Stimulated activated CD8-positive, alpha-beta memory T cell treated with anti-CD3 and anti-CD28 coated beads, Interleukin-7, amount 100 ng/mL, for 48 hours (primary cell): ENCODE data around the gene ARL11.

Experiments
- DNase-seq, 2 donors: peaks; one replicate each; pipeline ENCODE4 v3.0.0-alpha.2; 2020; ENCODE audit warnings: low read depth in 1 of 2; ENCODE audit errors: extremely low read depth in 1 of 2

The ARL11 gene

DNA sequence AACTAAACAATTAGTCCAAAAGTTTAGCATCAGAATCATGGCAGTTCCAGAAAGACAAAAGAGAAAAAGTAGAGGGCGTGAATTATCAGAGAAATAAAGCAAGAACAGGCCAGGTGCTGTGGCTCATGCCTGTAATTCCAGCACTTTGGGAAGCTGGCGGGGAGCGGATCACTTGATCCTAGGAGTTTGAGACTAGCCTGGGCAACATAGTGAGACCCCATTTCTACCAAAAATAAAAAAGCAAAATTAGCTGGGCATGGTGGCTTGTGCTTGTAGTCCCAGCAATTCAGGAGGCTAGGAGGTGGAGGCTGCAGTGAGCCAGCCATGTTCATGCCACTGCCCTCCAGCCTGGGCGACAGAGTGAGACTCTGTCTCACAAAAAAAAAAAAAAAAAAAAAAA is 18.4 kb downstream of the ARL11 start:
- DNase-seq = no peak

DNA sequence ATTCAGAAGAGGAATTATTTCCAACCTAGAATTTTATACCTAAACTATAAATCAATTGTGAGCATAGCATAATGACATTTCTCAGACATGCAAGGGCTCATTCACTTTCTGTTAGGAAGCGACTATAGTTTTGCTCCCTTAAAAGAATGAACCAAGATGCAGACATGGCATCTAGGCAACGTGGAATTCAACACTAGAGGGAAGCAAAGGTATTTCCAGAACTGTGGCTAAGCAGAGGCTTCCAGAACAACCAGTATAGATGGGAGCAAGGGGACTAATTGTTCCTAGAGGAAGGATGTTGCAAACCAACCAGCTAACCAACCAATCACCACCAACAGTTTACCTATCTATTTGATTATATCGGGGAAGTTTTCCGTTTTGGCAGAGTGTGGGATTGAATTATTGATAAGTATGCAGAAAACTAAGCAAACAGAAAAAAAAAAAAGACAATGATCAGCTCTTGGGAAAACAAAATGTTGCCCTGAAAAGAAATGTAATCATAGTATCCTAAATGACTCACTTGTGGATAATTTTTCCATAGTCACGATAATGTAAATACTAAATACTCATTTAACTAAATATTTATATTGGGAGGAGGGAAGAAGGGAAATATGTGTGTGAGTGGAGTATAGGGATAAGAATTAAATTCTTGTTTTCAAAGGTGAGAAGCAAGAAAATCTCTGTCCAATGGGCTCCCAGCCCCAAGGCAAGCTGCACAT is 21.1 kb downstream of the ARL11 start:
- DNase-seq = no peak

GRCh38 chr13:49649963-49650312 is 21.6 kb downstream of the ARL11 start:
- no peak for DNase-seq

- DNase-seq = no peak
These were observed 23.5 kb downstream of the ARL11 start for GRCh38 chr13:49651570-49652354.

DNA sequence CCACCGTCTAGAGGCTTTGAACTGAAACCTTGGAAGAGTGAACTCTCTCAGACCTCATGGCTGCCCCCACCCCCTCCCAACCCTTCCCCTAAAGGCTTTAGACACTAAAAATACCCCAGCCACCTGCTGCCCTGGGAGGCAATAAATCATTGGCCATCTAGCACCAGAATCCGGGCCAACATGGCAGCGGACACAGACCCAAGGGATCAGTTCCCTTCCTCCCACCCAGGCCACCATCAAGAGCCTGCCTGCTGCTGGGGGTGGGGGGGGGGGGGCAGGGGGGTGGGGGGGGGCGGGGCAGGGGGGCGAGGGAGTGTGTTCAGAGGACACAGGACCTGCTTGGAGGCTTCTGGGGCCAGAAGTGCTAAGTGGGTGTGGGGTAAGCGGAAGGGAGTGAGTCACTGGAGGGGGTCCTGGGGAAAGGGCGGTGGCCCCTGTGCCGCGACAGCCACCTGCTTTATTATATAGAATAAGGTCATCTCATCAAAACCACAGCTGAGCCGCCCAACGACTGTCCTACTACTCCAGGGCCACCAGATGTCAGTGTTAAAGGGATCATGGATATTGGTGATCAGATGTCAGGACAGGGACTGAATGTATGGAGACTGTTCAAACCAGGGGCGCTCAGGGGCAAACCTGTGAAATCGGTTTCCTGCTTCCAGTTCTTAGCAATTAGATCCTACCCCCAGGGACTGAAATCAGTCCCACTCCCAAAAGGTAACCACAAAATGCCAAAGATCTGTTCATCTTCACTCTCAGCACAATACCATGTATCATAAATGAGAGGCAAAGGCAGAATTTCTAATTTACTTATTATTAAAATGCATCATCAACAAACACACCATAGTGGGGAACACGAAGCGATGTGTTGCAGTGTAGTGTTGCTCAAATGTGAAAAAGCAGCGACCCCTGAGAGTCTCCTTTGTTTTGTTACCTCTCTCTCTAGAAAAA is 24.3 kb downstream of the ARL11 start:
- DNase-seq = no peak

GRCh38 chr13:49653478-49653877 is 25.2 kb downstream of the ARL11 start:
- DNase-seq = no peak

- no peak for DNase-seq
These were observed 25.7 kb downstream of the ARL11 start for GRCh38 chr13:49654011-49654410.

GRCh38 chr13:49655906-49656305 is 27.6 kb downstream of the ARL11 start:
- DNase-seq = no peak

- no peak for DNase-seq
These were observed 28.9 kb downstream of the ARL11 start for GRCh38 chr13:49657241-49657641.

DNA sequence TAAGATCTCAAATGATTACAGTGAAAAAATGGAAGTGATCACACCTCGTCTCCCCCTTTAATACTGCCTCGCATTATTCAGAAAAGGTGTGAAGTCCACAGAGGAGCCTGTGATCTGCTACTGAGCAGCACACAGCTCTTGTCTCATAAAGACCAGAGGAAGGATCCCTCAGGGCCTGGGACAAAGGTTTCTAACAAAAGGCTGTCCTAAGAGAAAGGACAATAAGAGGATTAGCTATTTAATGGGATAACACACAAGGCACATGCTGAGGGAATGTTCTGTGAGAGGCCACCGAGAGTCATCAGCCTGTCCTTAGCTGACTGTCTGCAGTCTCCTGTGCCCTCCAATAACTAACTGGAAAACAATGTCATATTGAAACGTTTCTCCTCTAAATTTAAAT is 36.3 kb downstream of the ARL11 start:
- no peak for DNase-seq

DNA sequence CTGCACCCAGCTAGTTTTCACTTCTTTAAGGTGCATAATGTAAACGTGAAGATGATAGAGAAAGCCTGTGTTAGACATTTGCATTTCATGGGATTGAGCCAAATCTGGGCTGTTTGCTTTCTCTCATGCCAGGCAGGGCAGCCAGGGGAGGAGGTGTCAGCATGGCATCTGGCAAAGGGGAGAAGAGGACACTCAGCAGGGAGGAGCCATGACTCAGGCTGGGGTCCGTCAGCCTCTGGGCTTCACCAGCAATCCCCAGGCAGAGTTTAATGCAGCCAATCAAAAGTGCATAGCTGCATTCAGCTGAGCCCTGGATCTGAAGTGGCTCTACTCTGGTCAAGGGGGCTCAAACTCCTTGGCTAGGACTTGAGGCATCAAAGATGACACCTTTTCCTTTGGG is 39.5 kb downstream of the ARL11 start:
- no peak for DNase-seq

DNA sequence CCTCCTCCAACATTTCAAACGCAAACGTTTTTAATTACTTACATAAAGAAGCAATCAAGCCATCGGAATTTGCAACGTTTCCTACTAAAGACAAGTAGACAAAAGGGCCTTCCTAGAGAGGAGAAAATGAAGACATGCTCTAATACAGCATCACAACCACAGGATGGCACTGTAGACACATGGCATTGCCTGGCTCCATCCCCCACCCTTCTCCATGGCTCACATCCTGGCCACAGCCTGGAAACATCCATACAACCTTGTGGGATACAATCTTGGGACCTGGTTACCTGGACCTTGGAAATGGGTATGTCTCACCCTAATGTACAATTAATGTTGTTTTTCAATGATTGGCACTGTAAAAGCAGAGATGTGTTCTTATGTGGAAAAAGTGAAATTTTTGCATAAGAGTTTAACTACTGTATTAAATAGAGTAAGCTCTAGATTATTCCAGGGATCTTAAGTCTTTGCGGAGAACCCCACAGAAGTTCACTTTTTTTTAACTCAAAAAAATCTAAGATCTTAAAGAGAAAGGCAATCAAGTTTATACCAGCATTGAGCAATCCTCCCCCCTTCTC is 41.5 kb downstream of the ARL11 start:
- no peak for DNase-seq

DNA sequence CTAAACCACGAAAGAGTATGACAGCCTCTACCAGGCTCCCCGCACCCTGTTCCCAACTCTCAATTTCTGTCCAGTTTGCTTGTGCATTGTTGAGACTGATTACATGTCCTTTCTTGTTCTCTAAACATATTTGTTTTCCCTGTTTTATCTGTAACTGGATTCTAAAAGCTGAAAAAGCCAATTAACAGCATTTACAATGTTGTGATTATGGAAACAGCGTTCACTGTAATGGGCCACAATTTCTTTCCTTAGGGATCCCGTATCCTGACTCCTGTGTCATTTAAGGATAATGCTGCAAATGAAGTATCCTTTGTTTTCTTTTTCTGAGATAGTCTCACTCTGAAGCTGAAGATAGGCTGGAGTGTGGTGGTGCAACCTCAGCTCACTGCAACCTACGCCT is 42.5 kb downstream of the ARL11 start:
- no peak for DNase-seq

GRCh38 chr13:49676581-49677298 is 48.4 kb downstream of the ARL11 start:
- no peak for DNase-seq

- no peak for DNase-seq
These were observed 50.0 kb downstream of the ARL11 start for GRCh38 chr13:49678191-49678914.

- no peak for DNase-seq
These were observed 50.9 kb downstream of the ARL11 start for GRCh38 chr13:49679246-49679645.

DNA sequence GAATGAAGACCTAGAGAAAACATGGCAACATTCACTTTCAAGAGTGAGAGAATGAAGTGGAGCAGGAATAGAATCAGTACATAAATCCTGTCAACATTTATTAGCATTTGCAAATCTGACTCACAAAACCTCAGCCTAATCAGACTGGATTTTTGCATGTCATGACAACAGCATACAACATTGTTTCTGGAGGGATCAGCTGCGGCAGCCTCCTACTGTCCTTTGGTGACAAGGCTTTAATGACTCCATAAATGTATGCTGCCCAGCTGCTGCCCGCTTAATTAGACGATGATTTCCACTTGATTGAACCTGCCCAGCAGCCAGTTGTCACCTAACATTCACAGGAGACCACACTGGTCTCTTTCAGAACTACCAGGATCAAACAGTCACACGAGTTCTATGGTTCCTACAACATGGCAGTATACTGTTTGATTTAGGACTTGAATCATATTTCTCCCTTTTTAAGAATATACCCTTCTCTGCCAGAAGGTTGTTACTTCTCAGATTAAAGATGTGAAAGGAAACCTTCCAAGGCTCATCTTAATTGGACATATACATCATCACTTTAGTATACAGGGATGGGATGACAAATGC is 53.6 kb downstream of the ARL11 start:
- DNase-seq = no peak
